Chondrocyte (in vitro differentiated cells): Measurements from ENCODE around the gene IGFBP2. TPM values are rescaled to one million over a fixed set of nuclear protein-coding genes. Genes with fewer than 3 reads are reported as not detected.

Experiments used
- DNase-seq: peaks from one replicate; pipeline ENCODE4 v3.0.0; 2021; ENCODE audit warnings: mixed read lengths, low spot score
- H3K27ac Mint-ChIP-seq: one replicate; pipeline ENCODE4 v1.8.0; 2021; ENCODE audit warnings: mild to moderate bottlenecking, moderate library complexity, mixed read lengths; ENCODE audit not compliant: unreplicated experiment
- H3K27me3 Mint-ChIP-seq: 2 replicates; pipeline ENCODE4 v1.8.0; 2021; ENCODE audit warnings: low read depth, mixed read lengths
- H3K36me3 Mint-ChIP-seq: 2 replicates; pipeline ENCODE4 v1.8.0; 2021; ENCODE audit warnings: low read depth, mixed read lengths
- H3K4me1 Mint-ChIP-seq: 2 replicates; pipeline ENCODE4 v1.8.0; 2021; ENCODE audit warnings: low read depth, mild to moderate bottlenecking, mixed read lengths
- H3K4me3 Mint-ChIP-seq: one replicate; pipeline ENCODE4 v1.8.0; 2021; ENCODE audit warnings: mild to moderate bottlenecking, moderate library complexity, mixed read lengths; ENCODE audit not compliant: unreplicated experiment
- H3K9me3 Mint-ChIP-seq: 2 replicates; pipeline ENCODE4 v1.8.0; 2021; ENCODE audit warnings: low read depth, mixed read lengths
- total RNA-seq: library from RNA; stranded (reverse); gene quantifications from 3 replicates; pipeline ENCODE4 v1.2.1, GENCODE V29; 2021
- TF ChIP-seq, protein P1 (sequence below): fragments of 200-600 bp; sonication (generic); IDR thresholded peaks from 2 replicates; pipeline ENCODE4 v1.5.0; 2021; ENCODE audit warnings: antibody characterized with exemption, mild to moderate bottlenecking, moderate library complexity

Gene IGFBP2
- total RNA-seq, 1 donor from 2014 or later: 1,848 TPM

DNA sequence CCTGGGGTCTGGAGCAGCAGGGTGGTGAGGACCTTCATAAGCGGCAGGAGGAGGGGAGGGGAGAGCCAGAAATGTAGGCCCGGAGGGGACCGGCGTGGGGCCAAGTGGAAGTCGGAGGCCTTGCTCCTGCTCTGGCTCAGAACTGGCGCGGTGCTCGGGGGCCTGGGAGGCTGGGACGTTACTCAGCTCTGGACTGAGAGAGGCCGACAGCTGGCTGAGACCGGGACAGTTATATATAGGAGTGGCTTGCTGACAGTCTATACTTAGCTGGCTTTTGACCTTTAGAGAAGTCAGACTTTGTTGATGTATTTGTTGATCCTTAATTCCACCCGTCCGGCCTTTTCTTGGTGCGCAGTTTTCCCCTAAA, 46.4 kb downstream of the IGFBP2 start:
- no peak for DNase-seq
- peak overlapping the region; percentile 48 for H3K4me3 Mint-ChIP-seq
- H3K9me3 Mint-ChIP-seq: no peaks in the 10 kb centered on the region
- peaks cover 33% of the 10 kb centered on the region for H3K36me3 Mint-ChIP-seq
- TF ChIP-seq, protein P1, sequence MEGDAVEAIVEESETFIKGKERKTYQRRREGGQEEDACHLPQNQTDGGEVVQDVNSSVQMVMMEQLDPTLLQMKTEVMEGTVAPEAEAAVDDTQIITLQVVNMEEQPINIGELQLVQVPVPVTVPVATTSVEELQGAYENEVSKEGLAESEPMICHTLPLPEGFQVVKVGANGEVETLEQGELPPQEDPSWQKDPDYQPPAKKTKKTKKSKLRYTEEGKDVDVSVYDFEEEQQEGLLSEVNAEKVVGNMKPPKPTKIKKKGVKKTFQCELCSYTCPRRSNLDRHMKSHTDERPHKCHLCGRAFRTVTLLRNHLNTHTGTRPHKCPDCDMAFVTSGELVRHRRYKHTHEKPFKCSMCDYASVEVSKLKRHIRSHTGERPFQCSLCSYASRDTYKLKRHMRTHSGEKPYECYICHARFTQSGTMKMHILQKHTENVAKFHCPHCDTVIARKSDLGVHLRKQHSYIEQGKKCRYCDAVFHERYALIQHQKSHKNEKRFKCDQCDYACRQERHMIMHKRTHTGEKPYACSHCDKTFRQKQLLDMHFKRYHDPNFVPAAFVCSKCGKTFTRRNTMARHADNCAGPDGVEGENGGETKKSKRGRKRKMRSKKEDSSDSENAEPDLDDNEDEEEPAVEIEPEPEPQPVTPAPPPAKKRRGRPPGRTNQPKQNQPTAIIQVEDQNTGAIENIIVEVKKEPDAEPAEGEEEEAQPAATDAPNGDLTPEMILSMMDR: no peak
- H3K4me1 Mint-ChIP-seq: peaks cover 60% of the 10 kb centered on the region
- H3K27ac Mint-ChIP-seq: peak overlapping the region; percentile 91
- no peaks in the 10 kb centered on the region for H3K27me3 Mint-ChIP-seq

DNA sequence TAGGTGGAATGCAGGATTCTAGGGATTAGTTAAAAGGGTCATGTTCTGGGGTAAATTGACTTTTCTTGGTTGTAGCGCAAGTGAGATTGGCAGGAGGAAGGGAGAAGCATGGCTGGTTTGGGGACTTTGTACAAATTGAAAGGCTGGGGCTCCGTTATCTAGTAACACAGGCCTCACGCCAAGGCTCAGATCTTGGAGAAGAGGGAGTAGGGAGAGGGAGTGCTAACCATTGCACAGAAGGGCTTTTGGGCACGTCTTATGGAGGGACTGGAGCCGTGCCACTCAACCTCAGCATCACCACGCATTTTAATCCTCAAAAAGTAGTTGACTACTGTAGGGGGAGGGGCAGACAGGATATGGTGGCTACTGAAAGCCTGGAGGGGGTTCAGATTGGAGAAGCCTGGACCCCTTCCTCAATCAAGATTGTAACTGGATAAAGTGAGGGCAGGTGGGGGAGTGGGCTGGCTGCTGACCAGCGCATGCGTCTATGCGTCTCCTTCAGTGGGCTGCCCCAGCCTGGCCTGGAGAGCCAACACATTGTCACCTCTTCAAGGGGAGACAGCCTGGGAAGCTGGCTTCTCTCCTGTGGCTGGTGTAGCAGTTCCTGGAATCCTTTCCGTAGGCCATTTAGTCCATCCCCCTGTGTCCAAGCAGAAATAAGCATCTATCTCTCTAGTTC, 47.9 kb downstream of the IGFBP2 start:
- no peaks in the 10 kb centered on the region for H3K27me3 Mint-ChIP-seq
- H3K4me3 Mint-ChIP-seq: no peak overlapping the region
- no peaks in the 10 kb centered on the region for H3K9me3 Mint-ChIP-seq
- H3K4me1 Mint-ChIP-seq: peaks cover 69% of the 10 kb centered on the region
- peak overlapping the region; percentile 75 for H3K27ac Mint-ChIP-seq
- peaks cover 28% of the 10 kb centered on the region for H3K36me3 Mint-ChIP-seq
- DNase-seq: no peak
- TF ChIP-seq, protein P1: no peak

DNA sequence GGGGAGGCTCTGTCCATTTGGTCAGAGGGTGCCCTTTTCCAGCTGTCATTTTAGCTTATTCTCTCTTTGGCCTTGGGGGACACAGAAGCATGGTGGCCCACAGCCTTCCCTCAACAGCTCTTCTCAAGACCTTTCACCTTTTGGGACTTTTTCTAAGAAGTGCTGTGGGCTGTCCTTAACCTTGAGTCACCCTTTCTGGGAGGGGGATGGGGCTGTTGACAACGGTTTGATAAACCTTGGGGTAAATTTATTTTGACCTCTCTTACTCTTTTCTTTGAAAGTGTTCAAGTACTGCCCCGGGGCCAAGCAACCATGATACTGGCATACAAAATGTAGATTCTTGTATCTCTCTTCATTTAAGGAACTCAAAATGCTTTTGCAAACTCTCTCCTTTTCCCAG, 48.5 kb downstream of the IGFBP2 start:
- H3K9me3 Mint-ChIP-seq: no peaks in the 10 kb centered on the region
- peaks cover 26% of the 10 kb centered on the region for H3K36me3 Mint-ChIP-seq
- peaks cover 70% of the 10 kb centered on the region for H3K4me1 Mint-ChIP-seq
- no peak overlapping the region for H3K4me3 Mint-ChIP-seq
- TF ChIP-seq, protein P1: no peak
- H3K27me3 Mint-ChIP-seq: no peaks in the 10 kb centered on the region
- peak overlapping the region; percentile 89 for H3K27ac Mint-ChIP-seq
- DNase-seq: no peak

DNA sequence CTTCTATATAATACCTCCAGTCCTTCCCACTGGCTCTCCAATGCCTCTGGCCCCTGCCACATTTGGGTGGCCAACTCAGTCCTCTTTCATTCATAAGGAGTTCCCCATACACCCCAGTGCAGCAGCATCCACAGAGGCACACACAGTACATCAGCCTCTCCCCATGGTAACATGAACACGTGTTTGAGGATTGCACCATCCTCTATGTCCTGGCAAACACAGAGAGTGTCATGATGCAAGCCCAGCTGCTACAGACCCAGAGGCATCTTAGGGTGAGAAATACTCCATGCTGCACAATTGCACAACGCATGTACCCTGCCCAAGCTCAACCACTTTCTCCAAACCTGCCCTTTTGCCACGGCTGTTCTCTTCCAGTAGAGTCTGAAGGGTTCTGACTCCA, 50.6 kb downstream of the IGFBP2 start:
- peaks cover 20% of the 10 kb centered on the region for H3K36me3 Mint-ChIP-seq
- H3K4me3 Mint-ChIP-seq: no peak overlapping the region
- no peak for DNase-seq
- H3K27ac Mint-ChIP-seq: peak overlapping the region; percentile 90
- no peaks in the 10 kb centered on the region for H3K27me3 Mint-ChIP-seq
- TF ChIP-seq, protein P1: no peak
- H3K9me3 Mint-ChIP-seq: no peaks in the 10 kb centered on the region
- peaks cover 86% of the 10 kb centered on the region for H3K4me1 Mint-ChIP-seq

DNA sequence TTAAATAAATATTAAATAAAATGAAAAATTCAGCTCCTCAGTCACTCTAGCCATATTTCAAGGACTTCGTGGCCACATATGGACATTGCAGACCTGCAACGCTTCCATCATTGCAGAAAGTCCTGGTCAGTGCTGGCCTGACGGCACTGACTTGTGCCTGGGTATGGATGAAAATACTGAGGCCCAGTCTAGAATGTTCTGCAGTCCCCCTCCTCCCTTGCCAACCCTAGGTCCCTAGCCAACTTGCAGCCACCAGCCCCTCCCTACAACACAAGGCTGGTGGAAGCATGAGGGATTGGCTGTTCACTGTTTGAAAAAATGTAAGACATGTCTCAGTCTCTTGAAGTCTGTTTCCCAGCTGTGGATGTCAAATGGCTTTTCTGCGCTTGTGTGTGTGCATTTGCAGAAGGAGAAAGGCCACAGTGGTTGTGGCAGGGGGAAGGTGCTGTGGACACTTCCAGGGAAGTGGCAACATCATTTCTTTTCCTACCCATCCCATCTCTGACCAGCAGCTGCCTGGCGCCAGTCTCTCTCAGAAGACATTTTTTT, 52.2 kb downstream of the IGFBP2 start:
- TF ChIP-seq, protein P1: no peak
- Mint-ChIP-seq H3K4me1 (peaks cover 86% of the 10 kb centered on the region), H3K9me3 (no peaks in the 10 kb centered on the region), H3K4me3 (no peak overlapping the region), H3K36me3 (peaks cover 14% of the 10 kb centered on the region), H3K27ac (peak overlapping the region; percentile 66), H3K27me3 (no peaks in the 10 kb centered on the region)
- no peak for DNase-seq
